ENCODE measurements around the gene NRXN2.

GRCh38 chr11:64626637-64627036 is 96.4 kb downstream of the NRXN2 start:
- TF ChIP-seq GATA2 (IDR thresholded peaks at IDR 0.05; ENCODE audit: low read depth, low read length) (no peak), GATA3 (IDR thresholded peaks at IDR 0.05; ENCODE audit: low read depth, low read length) (no peak)
